Measurements from ENCODE around the gene TMEM178B. TPM values are rescaled to one million over a fixed set of nuclear protein-coding genes. Genes with fewer than 3 reads are reported as not detected.

Gene TMEM178B
- total RNA-seq, 1 experiment from 2014 or later, result 0.39 TPM

GRCh38 chr7:141189231-141189630 lies 115.4 kb downstream of the TMEM178B start:
- Histone ChIP-seq H3K27ac (ENCODE audit: low read length) (no peak overlapping the region), H3K4me3 (ENCODE audit: low read depth in 2 of 2, low read length in 2 of 2) (no peak overlapping the region), H3K4me1 (ENCODE audit: control insufficient read depth, insufficient read depth, low read length) (no peaks in the 10 kb centered on the region), H3K27me3 (ENCODE audit: control insufficient read depth, insufficient read depth, low read length) (no peaks in the 10 kb centered on the region), H3K9me3 (ENCODE audit: control insufficient read depth, insufficient read depth, low read depth, low read length) (no peaks in the 10 kb centered on the region), H3K36me3 (ENCODE audit: control insufficient read depth, insufficient read depth, low read length) (no peaks in the 10 kb centered on the region)
- ATAC-seq (no peak), DNase-seq (ENCODE audit: low read depth, low spot score) (no peak)
- CTCF ChIA-PET, result no interaction called here
- in situ Hi-C loops (cut with HindIII; ENCODE audit: low pct_unique_long_range_greater_than_20kb, low sequenced_read_pairs), result no loop called here
- TF ChIP-seq, protein P1, sequence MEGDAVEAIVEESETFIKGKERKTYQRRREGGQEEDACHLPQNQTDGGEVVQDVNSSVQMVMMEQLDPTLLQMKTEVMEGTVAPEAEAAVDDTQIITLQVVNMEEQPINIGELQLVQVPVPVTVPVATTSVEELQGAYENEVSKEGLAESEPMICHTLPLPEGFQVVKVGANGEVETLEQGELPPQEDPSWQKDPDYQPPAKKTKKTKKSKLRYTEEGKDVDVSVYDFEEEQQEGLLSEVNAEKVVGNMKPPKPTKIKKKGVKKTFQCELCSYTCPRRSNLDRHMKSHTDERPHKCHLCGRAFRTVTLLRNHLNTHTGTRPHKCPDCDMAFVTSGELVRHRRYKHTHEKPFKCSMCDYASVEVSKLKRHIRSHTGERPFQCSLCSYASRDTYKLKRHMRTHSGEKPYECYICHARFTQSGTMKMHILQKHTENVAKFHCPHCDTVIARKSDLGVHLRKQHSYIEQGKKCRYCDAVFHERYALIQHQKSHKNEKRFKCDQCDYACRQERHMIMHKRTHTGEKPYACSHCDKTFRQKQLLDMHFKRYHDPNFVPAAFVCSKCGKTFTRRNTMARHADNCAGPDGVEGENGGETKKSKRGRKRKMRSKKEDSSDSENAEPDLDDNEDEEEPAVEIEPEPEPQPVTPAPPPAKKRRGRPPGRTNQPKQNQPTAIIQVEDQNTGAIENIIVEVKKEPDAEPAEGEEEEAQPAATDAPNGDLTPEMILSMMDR (IDR thresholded peaks at IDR 0.05), result no peak
- no peak for TF ChIP-seq TCF7L2 (IDR thresholded peaks at IDR 0.05; ENCODE audit: low read depth, low read length)
- no peak for TF ChIP-seq POLR2AphosphoS5 (IDR thresholded peaks at IDR 0.05; ENCODE audit: low read depth, low read length)
- TF ChIP-seq, protein P2, sequence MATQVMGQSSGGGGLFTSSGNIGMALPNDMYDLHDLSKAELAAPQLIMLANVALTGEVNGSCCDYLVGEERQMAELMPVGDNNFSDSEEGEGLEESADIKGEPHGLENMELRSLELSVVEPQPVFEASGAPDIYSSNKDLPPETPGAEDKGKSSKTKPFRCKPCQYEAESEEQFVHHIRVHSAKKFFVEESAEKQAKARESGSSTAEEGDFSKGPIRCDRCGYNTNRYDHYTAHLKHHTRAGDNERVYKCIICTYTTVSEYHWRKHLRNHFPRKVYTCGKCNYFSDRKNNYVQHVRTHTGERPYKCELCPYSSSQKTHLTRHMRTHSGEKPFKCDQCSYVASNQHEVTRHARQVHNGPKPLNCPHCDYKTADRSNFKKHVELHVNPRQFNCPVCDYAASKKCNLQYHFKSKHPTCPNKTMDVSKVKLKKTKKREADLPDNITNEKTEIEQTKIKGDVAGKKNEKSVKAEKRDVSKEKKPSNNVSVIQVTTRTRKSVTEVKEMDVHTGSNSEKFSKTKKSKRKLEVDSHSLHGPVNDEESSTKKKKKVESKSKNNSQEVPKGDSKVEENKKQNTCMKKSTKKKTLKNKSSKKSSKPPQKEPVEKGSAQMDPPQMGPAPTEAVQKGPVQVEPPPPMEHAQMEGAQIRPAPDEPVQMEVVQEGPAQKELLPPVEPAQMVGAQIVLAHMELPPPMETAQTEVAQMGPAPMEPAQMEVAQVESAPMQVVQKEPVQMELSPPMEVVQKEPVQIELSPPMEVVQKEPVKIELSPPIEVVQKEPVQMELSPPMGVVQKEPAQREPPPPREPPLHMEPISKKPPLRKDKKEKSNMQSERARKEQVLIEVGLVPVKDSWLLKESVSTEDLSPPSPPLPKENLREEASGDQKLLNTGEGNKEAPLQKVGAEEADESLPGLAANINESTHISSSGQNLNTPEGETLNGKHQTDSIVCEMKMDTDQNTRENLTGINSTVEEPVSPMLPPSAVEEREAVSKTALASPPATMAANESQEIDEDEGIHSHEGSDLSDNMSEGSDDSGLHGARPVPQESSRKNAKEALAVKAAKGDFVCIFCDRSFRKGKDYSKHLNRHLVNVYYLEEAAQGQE (IDR thresholded peaks at IDR 0.05; ENCODE audit: insufficient read depth in 1 of 2, low read depth in 2 of 2, low read length in 1 of 2), result no peak
- TF ChIP-seq SIN3A (IDR thresholded peaks at IDR 0.05; ENCODE audit: borderline replicate concordance, insufficient read depth, low read depth, low read length), result no peak
- intact Hi-C loops (cut with micrococcal nuclease; ENCODE audit: unreplicated experiment), result no loop called here
- POLR2A ChIA-PET, result no interaction called here
- BruUV-seq (replicated peaks), result no TSS peak

- ChIA-PET POLR2A (no interaction called here), CTCF (no interaction called here)
- H3K4me3 ChIP-seq (ENCODE audit: low read depth in 2 of 2, low read length in 2 of 2), result no peak overlapping the region
- no peaks in the 10 kb centered on the region for H3K36me3 ChIP-seq (ENCODE audit: control insufficient read depth, insufficient read depth, low read length)
- in situ Hi-C loops (cut with HindIII; ENCODE audit: low pct_unique_long_range_greater_than_20kb, low sequenced_read_pairs) (no loop called here), intact Hi-C loops (cut with micrococcal nuclease; ENCODE audit: unreplicated experiment) (no loop called here)
- no TSS peak for BruUV-seq (replicated peaks)
- ATAC-seq (no peak), DNase-seq (ENCODE audit: low read depth, low spot score) (no peak)
- H3K27ac ChIP-seq (ENCODE audit: low read length), result no peak overlapping the region
- no peaks in the 10 kb centered on the region for H3K4me1 ChIP-seq (ENCODE audit: control insufficient read depth, insufficient read depth, low read length)
- no peak for TF ChIP-seq TCF7L2 (IDR thresholded peaks at IDR 0.05; ENCODE audit: low read depth, low read length)
- TF ChIP-seq, protein P2 (IDR thresholded peaks at IDR 0.05; ENCODE audit: insufficient read depth in 1 of 2, low read depth in 2 of 2, low read length in 1 of 2), result no peak
- H3K27me3 ChIP-seq (ENCODE audit: control insufficient read depth, insufficient read depth, low read length), result no peaks in the 10 kb centered on the region
- no peaks in the 10 kb centered on the region for H3K9me3 ChIP-seq (ENCODE audit: control insufficient read depth, insufficient read depth, low read depth, low read length)
These were observed 116.6 kb downstream of the TMEM178B start for GRCh38 chr7:141190495-141190894.

Measured in Panc1 (cell line).